ENCODE measurements around the gene ZNF80. TPM values are rescaled to one million over a fixed set of nuclear protein-coding genes. Genes with fewer than 3 reads are reported as not detected.
"Not testable (repeated sequence)": the region's sequence is repeated elsewhere in the genome, so short reads cannot be mapped to it uniquely, and the experiment has no call there.

Gene ZNF80
- total and polyA plus RNA-seq, 7 donors: 0.19 TPM; not detected in 6

DNA sequence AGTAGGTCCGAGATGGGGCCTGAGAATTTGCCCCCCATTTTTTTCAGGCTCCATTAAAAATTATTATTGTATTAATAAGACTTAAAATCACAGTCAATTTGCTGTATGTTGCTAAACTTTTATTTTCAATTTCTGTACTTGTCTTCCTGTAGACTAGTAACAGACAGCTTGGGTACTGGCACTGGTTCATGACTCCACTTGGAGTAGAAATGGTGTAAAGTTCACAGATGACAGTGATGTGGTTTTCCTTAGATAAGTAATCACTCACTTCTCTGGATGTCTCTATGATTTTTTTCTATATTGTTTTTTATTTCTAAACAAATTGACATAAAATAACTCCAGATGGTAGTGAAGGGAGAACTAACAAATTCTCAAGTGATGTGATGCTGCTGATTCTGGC, 15.6 kb upstream of the ZNF80 start:
- 49 to 85% methylated on average over 1 of the region's 1 CpG for WGBS, 2 donors
- H3K36me3 ChIP-seq: no peaks in the 10 kb centered on the region
- no peaks in the 10 kb centered on the region for H3K27me3 ChIP-seq
- no peak overlapping the region for H3K27ac ChIP-seq
- no peaks in the 10 kb centered on the region for H3K9me3 ChIP-seq
- H3K4me3 ChIP-seq: no peak overlapping the region
- intact Hi-C loops (cut with DNase I): no loop called here
- TF ChIP-seq, protein P1, sequence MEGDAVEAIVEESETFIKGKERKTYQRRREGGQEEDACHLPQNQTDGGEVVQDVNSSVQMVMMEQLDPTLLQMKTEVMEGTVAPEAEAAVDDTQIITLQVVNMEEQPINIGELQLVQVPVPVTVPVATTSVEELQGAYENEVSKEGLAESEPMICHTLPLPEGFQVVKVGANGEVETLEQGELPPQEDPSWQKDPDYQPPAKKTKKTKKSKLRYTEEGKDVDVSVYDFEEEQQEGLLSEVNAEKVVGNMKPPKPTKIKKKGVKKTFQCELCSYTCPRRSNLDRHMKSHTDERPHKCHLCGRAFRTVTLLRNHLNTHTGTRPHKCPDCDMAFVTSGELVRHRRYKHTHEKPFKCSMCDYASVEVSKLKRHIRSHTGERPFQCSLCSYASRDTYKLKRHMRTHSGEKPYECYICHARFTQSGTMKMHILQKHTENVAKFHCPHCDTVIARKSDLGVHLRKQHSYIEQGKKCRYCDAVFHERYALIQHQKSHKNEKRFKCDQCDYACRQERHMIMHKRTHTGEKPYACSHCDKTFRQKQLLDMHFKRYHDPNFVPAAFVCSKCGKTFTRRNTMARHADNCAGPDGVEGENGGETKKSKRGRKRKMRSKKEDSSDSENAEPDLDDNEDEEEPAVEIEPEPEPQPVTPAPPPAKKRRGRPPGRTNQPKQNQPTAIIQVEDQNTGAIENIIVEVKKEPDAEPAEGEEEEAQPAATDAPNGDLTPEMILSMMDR (IDR thresholded peaks at IDR 0.05): no peak
- TF ChIP-seq POLR2A (IDR thresholded peaks at IDR 0.05): no peak
- no peak for TF ChIP-seq EP300 (IDR thresholded peaks at IDR 0.05)
- no peak for TF ChIP-seq POLR2AphosphoS5 (IDR thresholded peaks at IDR 0.05)
- H3K4me1 ChIP-seq: no peaks in the 10 kb centered on the region
- DNase-seq: no peak

DNA sequence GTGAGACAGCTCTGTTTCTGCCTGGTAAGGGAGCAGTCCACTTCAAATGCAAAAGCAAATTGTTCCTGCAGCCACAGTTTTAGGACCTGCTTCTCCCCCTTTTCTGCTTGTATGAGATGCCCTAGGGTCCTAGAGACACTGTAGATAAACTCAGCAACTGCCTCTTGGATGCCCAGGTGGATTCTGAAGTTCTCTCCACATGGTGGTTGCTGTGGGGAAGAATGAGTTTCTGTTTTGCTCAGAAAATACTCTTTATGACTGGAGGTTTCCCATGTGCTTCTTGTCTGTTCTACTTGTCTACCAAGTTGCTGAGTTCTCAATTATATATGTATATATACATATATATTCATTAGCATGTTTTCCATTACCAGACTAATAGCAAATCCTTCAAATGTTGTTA, 5.6 kb upstream of the ZNF80 start:
- Histone ChIP-seq H3K4me3 (no peak overlapping the region), H3K36me3 (no peaks in the 10 kb centered on the region), H3K27me3 (no peaks in the 10 kb centered on the region), H3K27ac (no peak overlapping the region), H3K9me3 (peaks cover 0 to 2% (median 0%) of the 10 kb centered on the region in 4 donors), H3K4me1 (no peaks in the 10 kb centered on the region)
- no peak for DNase-seq
- TF ChIP-seq, protein P1 (IDR thresholded peaks at IDR 0.05): no peak
- TF ChIP-seq POLR2AphosphoS5 (IDR thresholded peaks at IDR 0.05) (no peak), POLR2A (IDR thresholded peaks at IDR 0.05) (no peak), EP300 (IDR thresholded peaks at IDR 0.05) (no peak)
- intact Hi-C loops (cut with DNase I): no loop called here

DNA sequence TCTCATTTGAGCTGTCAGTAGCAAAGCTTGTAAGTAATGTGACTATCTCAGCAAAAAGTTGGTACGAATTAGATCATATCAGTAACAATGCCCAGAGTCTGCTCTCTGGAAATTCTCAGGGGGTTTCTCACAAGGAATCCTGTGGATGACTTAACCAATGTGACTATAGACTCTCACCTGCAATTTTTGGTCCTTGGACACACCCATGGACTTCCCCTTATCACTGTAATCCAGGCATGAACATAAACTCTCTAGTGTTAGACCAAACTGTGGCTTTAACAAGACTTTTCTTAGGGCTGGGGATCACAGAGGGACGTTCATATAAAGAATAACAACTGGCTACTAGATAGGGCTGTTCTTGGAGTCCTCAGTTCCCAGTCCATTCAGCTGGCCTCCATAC, 3.9 kb upstream of the ZNF80 start:
- intact Hi-C loops (cut with DNase I): no loop called here
- WGBS, 2 donors: 74 to 80% methylated on average over 2 of the region's 2 CpGs
- no peak for TF ChIP-seq POLR2AphosphoS5 (IDR thresholded peaks at IDR 0.05)
- TF ChIP-seq EP300 (IDR thresholded peaks at IDR 0.05): no peak
- TF ChIP-seq POLR2A (IDR thresholded peaks at IDR 0.05): no peak
- TF ChIP-seq, protein P1 (IDR thresholded peaks at IDR 0.05): no peak

DNA sequence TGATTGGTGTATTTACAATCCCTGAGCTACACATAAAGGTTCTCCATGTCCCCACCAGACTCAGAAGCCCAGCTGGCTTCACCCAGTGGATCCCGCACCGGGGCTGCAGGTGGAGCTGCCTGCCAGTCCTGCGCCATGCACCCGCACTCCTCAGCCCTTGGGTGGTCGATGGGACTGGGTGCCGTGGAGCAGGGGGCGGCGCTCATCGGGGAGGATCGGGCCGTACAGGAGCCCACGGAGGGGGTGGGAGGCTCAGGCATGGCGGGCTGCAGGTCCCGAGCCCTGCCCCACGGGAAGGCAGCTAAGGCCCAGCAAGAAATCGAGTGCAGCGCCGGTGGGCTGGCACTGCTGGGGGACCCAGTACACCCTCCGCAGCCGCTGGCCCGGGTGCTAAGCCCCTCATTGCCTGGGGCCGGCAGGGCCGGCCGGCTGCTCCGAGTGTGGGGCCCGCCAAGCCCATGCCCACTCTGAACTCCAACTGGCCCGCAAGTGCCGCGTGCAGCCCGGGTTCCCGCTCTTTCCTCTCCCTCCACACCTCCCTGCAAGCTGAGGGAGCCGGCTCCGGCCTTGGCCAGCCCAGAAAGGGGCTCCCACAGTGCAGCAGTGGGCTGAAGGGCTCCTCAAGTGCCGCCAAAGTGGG, 888 bp upstream of the ZNF80 start:
- H3K27ac ChIP-seq; DNase-seq; H3K36me3 ChIP-seq; H3K9me3 ChIP-seq; H3K4me3 ChIP-seq; H3K4me1 ChIP-seq; intact Hi-C loops (cut with DNase I); H3K27me3 ChIP-seq: not testable (repeated sequence)
- 95 to 96% methylated on average over 33 to 34 of the region's 34 CpGs for WGBS, 2 donors

More for the DNA sequence above, 3.9 kb upstream of the ZNF80 start:
- DNase-seq: no peak
- Histone ChIP-seq H3K27me3 (no peaks in the 10 kb centered on the region), H3K4me1 (no peaks in the 10 kb centered on the region), H3K4me3 (no peak overlapping the region), H3K27ac (no peak overlapping the region), H3K36me3 (no peaks in the 10 kb centered on the region), H3K9me3 (peaks cover 0 to 2% (median 0%) of the 10 kb centered on the region in 4 donors)

DNA sequence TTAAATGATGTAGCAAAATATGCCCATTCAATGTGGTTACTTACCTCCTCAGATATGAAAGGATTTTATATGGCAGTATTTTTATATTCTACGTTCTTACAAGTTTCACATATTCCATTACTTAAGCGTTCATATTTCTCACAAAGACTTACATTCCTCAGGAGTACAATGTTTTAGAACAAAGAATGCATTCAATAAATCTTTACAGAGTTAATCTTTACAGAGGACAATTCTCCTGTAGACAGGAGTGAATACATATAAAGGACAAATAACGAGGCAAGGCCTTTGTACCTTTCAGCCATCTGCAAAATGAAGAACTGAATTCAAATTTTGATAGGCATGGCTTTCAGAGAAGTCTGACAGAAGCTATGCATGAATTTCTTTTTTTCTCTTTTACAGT, 1.9 kb downstream of the ZNF80 start:
- DNase-seq: no peak
- no peaks in the 10 kb centered on the region for H3K4me1 ChIP-seq
- no peaks in the 10 kb centered on the region for H3K36me3 ChIP-seq
- intact Hi-C loops (cut with DNase I): no loop called here
- H3K27me3 ChIP-seq: no peaks in the 10 kb centered on the region
- no peak overlapping the region for H3K4me3 ChIP-seq
- WGBS, 2 donors: 11 to 64% methylated on average over 3 of the region's 3 CpGs
- H3K27ac ChIP-seq: no peak overlapping the region
- H3K9me3 ChIP-seq: no peaks in the 10 kb centered on the region
- no peak for TF ChIP-seq POLR2AphosphoS5 (IDR thresholded peaks at IDR 0.05)
- TF ChIP-seq, protein P1 (IDR thresholded peaks at IDR 0.05): no peak
